Vagina (tissue), 2 donors: ENCODE measurements around the gene PTPRE.

Experiments used
- POLR2A ChIP-seq, 2 donors: fragments of 450-650 bp; IDR thresholded peaks; one replicate each; pipeline ENCODE4 v1.6.1; 2017; ENCODE audit warnings: antibody characterized with exemption in 2 of 2, mild to moderate bottlenecking in 2 of 2, moderate library complexity in 2 of 2
- POLR2AphosphoS5 ChIP-seq, 2 donors: sonication (generic); formaldehyde crosslinking; IDR thresholded peaks; one replicate each; pipeline ENCODE4 v1.9.0; 2017; ENCODE audit warnings: antibody characterized with exemption in 2 of 2, mild to moderate bottlenecking in 2 of 2, low read depth in 1 of 2; ENCODE audit not compliant: insufficient read depth in 1 of 2
- TF ChIP-seq, protein P1 (sequence below), 3 experiments: fragments of 450-650 bp in 2 of 3; fragments of 200-600 bp in 1 of 3; sonication (generic) in 1 of 3; IDR thresholded peaks; one replicate each; pipeline ENCODE4 v1.5.1; 2017 to 2019; ENCODE audit warnings: antibody characterized with exemption in 3 of 3, mild to moderate bottlenecking in 2 of 3, moderate library complexity in 2 of 3

GRCh38 chr10:128025951-128026350 is 119.0 kb downstream of the PTPRE start:
- TF ChIP-seq POLR2A (IDR thresholded peaks at IDR 0.05): no peak
- TF ChIP-seq, protein P1, sequence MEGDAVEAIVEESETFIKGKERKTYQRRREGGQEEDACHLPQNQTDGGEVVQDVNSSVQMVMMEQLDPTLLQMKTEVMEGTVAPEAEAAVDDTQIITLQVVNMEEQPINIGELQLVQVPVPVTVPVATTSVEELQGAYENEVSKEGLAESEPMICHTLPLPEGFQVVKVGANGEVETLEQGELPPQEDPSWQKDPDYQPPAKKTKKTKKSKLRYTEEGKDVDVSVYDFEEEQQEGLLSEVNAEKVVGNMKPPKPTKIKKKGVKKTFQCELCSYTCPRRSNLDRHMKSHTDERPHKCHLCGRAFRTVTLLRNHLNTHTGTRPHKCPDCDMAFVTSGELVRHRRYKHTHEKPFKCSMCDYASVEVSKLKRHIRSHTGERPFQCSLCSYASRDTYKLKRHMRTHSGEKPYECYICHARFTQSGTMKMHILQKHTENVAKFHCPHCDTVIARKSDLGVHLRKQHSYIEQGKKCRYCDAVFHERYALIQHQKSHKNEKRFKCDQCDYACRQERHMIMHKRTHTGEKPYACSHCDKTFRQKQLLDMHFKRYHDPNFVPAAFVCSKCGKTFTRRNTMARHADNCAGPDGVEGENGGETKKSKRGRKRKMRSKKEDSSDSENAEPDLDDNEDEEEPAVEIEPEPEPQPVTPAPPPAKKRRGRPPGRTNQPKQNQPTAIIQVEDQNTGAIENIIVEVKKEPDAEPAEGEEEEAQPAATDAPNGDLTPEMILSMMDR (IDR thresholded peaks at IDR 0.05): no peak
- no peak for TF ChIP-seq POLR2AphosphoS5 (IDR thresholded peaks at IDR 0.05; ENCODE audit: insufficient read depth in 1 of 2, low read depth in 1 of 2)
